IPS DF 6.9 (cell line): ENCODE data around the gene POR.

Source experiments
- DNase-seq: peaks from one replicate; pipeline ENCODE4 v3.0.0-alpha.2; 2013; ENCODE audit warnings: low read depth, low spot score
- H3K27ac ChIP-seq: one replicate; pipeline ENCODE4 v1.5.1; 2013; ENCODE audit warnings: low read length, control low read depth
- H3K27me3 ChIP-seq: 2 replicates; pipeline ENCODE4 v1.6.1; 2013; ENCODE audit warnings: mild to moderate bottlenecking, low read length; ENCODE audit not compliant: control insufficient read depth, insufficient read depth
- H3K36me3 ChIP-seq: 2 replicates; pipeline ENCODE4 v1.6.1; 2013; ENCODE audit warnings: low read length; ENCODE audit not compliant: control insufficient read depth, insufficient read depth
- H3K4me1 ChIP-seq: 2 replicates; pipeline ENCODE4 v1.6.1; 2013; ENCODE audit warnings: low read length; ENCODE audit not compliant: control insufficient read depth, insufficient read depth
- H3K4me3 ChIP-seq: 2 replicates; pipeline ENCODE4 v1.5.1; 2013; ENCODE audit warnings: mild to moderate bottlenecking, low read length
- H3K9me3 ChIP-seq: 2 replicates; pipeline ENCODE4 v1.6.1; 2013; ENCODE audit warnings: low read length, inconsistent platforms; ENCODE audit not compliant: control insufficient read depth, insufficient read depth
- WGBS: extraction: QIAGEN DNeasy Blood & Tissue Kit; methylation state at CpG from one replicate; pipeline ENCODE4 v1.1.7; 2013; ENCODE audit warnings: mixed read lengths, missing lambda C conversion rate; ENCODE audit not compliant: insufficient read length, insufficient coverage; 5-methylcytosine and 5-hydroxymethylcytosine counted together

POR gene

GRCh38 chr7:75931680-75932079 is 16.7 kb downstream of the POR start:
- Histone ChIP-seq H3K4me1 (0 out of 2 replicates have a peak, but pooled peaks cover 1% of the 10 kb centered on the region), H3K27me3 (no peaks in the 10 kb centered on the region), H3K36me3 (no peaks in the 10 kb centered on the region; the same call in 1 of the 2 replicates), H3K4me3 (no peak overlapping the region), H3K9me3 (no peaks in the 10 kb centered on the region; the same call in none of the 2 replicates), H3K27ac (no peak overlapping the region)
- DNase-seq = no peak
- no CpG with 5 or more reads among the region's 5 CpGs for WGBS

DNA sequence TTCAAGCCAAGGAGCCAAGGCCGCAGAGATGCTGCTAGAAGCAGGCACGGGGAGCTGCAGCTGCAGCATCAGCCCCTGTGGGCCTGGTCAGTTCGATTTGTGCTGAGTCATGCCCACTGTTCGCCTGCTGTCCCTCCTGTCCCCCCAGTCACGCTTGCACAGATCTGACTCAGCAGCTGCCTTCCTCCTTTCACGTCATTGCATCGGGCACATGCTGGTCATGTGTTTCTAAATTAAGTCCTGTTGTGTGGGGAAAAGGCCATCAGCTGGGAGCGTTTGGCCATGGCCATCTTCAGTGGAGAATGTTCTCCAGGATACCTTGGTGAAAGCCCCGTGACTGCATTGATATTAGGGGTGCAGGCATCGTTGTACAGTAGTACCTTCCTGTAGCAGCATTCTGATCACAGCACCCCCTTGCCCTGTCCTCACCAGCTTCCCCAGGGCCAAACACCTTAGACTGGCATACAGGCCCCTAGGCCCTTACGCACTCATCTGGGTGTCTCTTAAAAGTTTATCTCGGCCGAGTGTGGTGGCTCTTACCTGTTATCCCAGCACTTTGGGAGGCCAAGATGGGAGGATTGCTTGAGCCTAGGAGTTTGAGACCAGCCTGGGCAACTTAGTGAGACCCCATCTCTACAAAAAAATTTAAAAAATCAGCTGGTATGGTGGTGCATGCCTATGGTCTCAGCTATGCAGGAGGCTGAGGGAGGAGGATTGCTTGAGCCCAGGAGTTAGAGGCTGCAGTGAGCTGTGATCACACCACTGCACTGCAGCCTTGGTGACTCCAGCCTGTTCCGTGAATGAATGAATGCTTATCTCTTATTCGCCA is 23.2 kb downstream of the POR start:
- H3K36me3 ChIP-seq = no peaks in the 10 kb centered on the region
- whole genome bisulfite sequencing = no CpG with 5 or more reads among the region's 15 CpGs
- no peaks in the 10 kb centered on the region for H3K27me3 ChIP-seq
- no peaks in the 10 kb centered on the region for H3K4me1 ChIP-seq
- H3K9me3 ChIP-seq = no peaks in the 10 kb centered on the region
- no peak for DNase-seq
- H3K27ac ChIP-seq = no peak overlapping the region
- H3K4me3 ChIP-seq = no peak overlapping the region

DNA sequence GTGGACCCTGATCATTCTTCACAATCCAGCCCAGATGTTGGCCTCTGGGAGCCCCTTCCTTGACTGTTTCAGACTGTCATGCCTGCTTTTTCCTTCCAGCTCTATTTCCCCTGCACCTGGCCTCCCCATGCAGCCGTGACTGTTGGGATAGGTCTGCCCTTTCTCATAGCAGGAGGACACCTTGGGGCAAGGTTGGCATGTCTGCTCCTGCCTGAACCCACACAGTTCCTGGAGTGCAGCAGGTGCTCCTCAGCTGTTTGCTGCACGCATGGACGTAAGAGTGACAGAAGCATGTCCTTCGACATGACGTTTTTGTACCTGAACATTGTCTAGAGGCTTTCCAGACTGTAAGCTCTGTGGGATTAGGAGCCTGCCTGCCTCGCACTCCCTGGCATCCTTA is 24.0 kb downstream of the POR start:
- no peaks in the 10 kb centered on the region for H3K27me3 ChIP-seq
- H3K4me3 ChIP-seq = no peak overlapping the region
- DNase-seq = no peak
- no CpG with 5 or more reads among the region's 6 CpGs for WGBS
- H3K36me3 ChIP-seq = no peaks in the 10 kb centered on the region
- no peaks in the 10 kb centered on the region for H3K9me3 ChIP-seq
- no peaks in the 10 kb centered on the region for H3K4me1 ChIP-seq
- H3K27ac ChIP-seq = no peak overlapping the region

DNA sequence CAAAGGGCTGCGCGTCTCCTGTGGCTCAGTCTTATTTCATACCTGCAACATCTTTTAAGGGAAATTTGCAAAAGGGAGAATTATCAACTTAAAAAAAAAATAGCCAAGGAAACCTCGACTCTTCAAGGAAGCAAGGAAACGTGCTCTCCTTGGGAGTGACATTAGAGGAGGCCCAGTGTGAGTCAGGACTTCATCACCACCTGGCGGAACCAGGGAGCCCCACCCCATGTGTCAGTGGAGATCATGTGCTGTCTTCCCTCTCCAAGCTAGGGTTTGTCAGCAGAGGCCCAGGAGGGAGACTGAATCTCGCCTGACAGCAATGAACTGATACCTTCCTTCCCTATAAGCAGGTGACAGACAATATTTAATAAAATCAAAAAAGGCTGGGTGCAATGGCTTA is 28.9 kb downstream of the POR start:
- Histone ChIP-seq H3K4me1 (no peaks in the 10 kb centered on the region), H3K27ac (no peak overlapping the region), H3K27me3 (no peaks in the 10 kb centered on the region), H3K4me3 (no peak overlapping the region), H3K9me3 (no peaks in the 10 kb centered on the region), H3K36me3 (no peaks in the 10 kb centered on the region)
- no peak for DNase-seq
- no CpG with 5 or more reads among the region's 6 CpGs for WGBS

GRCh38 chr7:75944507-75944906 is 29.6 kb downstream of the POR start:
- no peaks in the 10 kb centered on the region for H3K27me3 ChIP-seq
- DNase-seq = no peak
- no peaks in the 10 kb centered on the region for H3K36me3 ChIP-seq
- no peak overlapping the region for H3K4me3 ChIP-seq
- no peak overlapping the region for H3K27ac ChIP-seq
- WGBS = no CpG with 5 or more reads among the region's 1 CpG
- no peaks in the 10 kb centered on the region for H3K9me3 ChIP-seq
- no peaks in the 10 kb centered on the region for H3K4me1 ChIP-seq

GRCh38 chr7:75945297-75946168 is 30.6 kb downstream of the POR start:
- no peak overlapping the region for H3K27ac ChIP-seq
- no peak overlapping the region for H3K4me3 ChIP-seq
- no peaks in the 10 kb centered on the region for H3K9me3 ChIP-seq
- no peak for DNase-seq
- H3K36me3 ChIP-seq = no peaks in the 10 kb centered on the region
- H3K27me3 ChIP-seq = no peaks in the 10 kb centered on the region
- no CpG with 5 or more reads among the region's 8 CpGs for WGBS
- no peaks in the 10 kb centered on the region for H3K4me1 ChIP-seq

DNA sequence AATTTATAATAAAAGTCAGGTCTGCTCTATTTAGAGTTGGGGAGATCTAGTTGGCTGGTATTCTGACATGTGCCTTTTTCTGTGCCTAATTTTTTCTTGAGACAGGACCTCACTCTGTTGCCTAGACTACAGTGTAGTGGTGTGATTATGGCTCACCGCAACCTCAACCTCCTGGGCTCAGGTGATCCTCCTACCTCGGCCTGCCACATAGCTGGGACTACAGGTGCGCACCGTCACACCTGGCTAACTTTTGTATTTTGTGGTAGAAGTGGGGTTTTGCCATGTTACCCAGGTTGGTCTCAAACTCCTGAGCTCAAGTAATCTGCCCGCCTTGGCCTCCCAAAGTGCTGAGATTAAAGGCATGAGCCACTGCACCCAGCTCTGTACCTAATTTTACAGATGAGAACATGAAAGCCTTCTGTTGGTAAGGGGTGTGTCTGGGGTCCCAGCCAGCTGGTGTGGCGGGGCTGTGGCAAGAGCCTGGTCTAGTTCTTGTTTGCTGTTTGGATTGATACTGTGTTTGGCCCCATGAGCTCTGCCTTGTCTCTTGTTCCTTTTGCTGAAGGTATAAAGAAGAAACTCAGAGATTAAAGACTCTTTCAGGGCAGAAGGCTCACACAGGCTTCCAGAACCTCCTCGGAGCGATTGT is 31.4 kb downstream of the POR start:
- WGBS = no CpG with 5 or more reads among the region's 8 CpGs
- Histone ChIP-seq H3K36me3 (no peaks in the 10 kb centered on the region), H3K27ac (no peak overlapping the region), H3K4me1 (no peaks in the 10 kb centered on the region), H3K9me3 (no peaks in the 10 kb centered on the region), H3K4me3 (no peak overlapping the region), H3K27me3 (no peaks in the 10 kb centered on the region)
- DNase-seq = no peak

GRCh38 chr7:75948179-75948578 is 33.2 kb downstream of the POR start:
- Histone ChIP-seq H3K4me3 (no peak overlapping the region), H3K27me3 (no peaks in the 10 kb centered on the region), H3K9me3 (no peaks in the 10 kb centered on the region), H3K27ac (no peak overlapping the region), H3K4me1 (no peaks in the 10 kb centered on the region), H3K36me3 (no peaks in the 10 kb centered on the region)
- no peak for DNase-seq
- WGBS = no CpG with 5 or more reads among the region's 9 CpGs

DNA sequence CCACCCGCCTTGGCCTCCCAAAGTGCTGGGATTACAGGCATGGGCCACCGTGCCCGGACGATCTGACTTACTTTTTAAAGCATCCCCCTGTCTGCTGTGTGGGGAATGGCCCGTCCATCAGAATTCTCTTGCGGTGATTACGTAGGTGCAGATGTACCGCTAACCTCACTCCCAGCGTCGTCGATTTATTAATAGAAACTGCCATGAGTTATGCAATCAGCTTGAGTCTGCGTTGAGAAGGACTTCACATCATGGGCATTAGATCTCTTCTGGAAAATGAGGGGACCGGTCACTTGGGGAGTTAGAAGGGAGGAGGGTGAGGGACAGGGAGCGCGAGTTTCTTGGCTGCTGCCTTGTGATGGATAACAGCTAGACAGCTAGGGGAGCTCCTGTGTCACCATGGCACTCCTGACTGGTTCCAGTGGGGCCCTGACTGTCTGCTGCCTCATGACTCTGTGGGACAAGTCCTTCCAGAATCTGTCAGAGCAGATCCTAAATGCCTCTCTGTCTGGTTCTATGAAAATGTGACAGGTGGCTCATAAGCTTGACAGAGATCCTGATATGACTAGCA is 35.2 kb downstream of the POR start:
- H3K4me1 ChIP-seq = no peaks in the 10 kb centered on the region
- peaks cover 2% of the 10 kb centered on the region; the same call in 1 of the 2 replicates for H3K36me3 ChIP-seq
- no peaks in the 10 kb centered on the region for H3K9me3 ChIP-seq
- DNase-seq = no peak
- no peak overlapping the region for H3K27ac ChIP-seq
- H3K4me3 ChIP-seq = no peak overlapping the region
- WGBS = no CpG with 5 or more reads among the region's 15 CpGs
- H3K27me3 ChIP-seq = no peaks in the 10 kb centered on the region

GRCh38 chr7:75951506-75951905 is 36.6 kb downstream of the POR start:
- WGBS = no CpG with 5 or more reads among the region's 5 CpGs
- H3K36me3 ChIP-seq = peaks cover 8% of the 10 kb centered on the region; the same call in 1 of the 2 replicates
- no peaks in the 10 kb centered on the region for H3K9me3 ChIP-seq
- no peaks in the 10 kb centered on the region for H3K27me3 ChIP-seq
- no peak for DNase-seq
- no peaks in the 10 kb centered on the region for H3K4me1 ChIP-seq
- H3K27ac ChIP-seq = no peak overlapping the region
- no peak overlapping the region for H3K4me3 ChIP-seq
